ENCODE data around the gene PTPRR.

Gene PTPRR

DNA sequence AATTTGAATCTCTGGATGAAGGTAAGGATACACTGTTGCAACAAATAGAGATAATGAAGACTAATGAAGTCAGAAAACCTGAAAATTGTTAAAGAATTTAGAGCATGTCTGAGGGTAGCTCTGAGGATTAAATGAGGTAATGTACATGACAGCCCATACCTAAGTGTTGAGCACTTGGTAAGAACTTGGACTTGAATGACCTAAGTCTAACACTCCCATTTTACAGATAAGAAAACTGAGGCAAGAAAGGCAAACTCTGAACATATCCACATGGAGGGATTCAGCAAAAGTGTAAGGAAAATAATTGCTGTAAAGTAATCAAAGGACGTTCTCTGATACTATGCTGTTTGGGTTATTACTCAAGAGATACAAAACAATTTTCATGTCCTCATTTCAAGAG lies 312.4 kb downstream of the PTPRR start:
- peak overlapping the region in 1 of 2 donors; percentile 9 for H3K4me3 ChIP-seq (ENCODE audit: low read length in 2 of 2)
- H3K9ac ChIP-seq (ENCODE audit: low read depth in 1 of 2, low read length in 2 of 2), result no peak overlapping the region
- no peaks in the 10 kb centered on the region for H3K9me3 ChIP-seq (ENCODE audit: control insufficient read depth in 2 of 2, low read length in 2 of 2)
- H3K36me3 ChIP-seq (ENCODE audit: control insufficient read depth in 2 of 2, insufficient read depth in 2 of 2, low read length in 2 of 2), result no peaks in the 10 kb centered on the region
- peaks cover 5 to 9% of the 10 kb centered on the region in 2 donors for H3K4me1 ChIP-seq (ENCODE audit: control insufficient read depth in 2 of 2, insufficient read depth in 2 of 2, low read length in 2 of 2)
- H3K27me3 ChIP-seq (ENCODE audit: control insufficient read depth in 2 of 2, insufficient read depth in 2 of 2, low read length in 2 of 2), result no peaks in the 10 kb centered on the region
- peak overlapping the region in 1 of 2 donors; percentile 2 for H3K27ac ChIP-seq (ENCODE audit: low read depth in 2 of 2, low read length in 2 of 2)

DNA sequence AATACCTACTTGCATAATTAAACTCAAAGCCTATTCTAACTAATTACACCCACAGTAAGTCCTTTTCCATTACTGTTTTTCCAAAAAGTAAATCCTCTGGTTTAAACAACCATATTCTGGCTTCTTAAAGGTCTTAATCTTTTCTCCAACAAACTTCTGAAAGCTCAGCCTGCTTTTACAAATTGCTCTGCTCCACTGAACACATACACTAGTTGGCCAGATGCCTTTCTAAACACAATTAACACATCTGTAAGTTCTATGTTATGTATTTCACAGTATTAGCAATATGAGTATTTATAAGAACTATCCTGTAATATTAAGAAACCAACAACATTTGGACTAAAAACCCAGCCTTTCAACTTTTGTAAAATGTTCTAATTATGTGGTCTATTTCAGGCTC lies 313.4 kb downstream of the PTPRR start:
- Histone ChIP-seq H3K27me3 (ENCODE audit: control insufficient read depth in 2 of 2, insufficient read depth in 2 of 2, low read length in 2 of 2) (no peaks in the 10 kb centered on the region), H3K9ac (ENCODE audit: low read depth in 1 of 2, low read length in 2 of 2) (no peak overlapping the region), H3K36me3 (ENCODE audit: control insufficient read depth in 2 of 2, insufficient read depth in 2 of 2, low read length in 2 of 2) (no peaks in the 10 kb centered on the region), H3K9me3 (ENCODE audit: control insufficient read depth in 2 of 2, low read length in 2 of 2) (no peaks in the 10 kb centered on the region), H3K27ac (ENCODE audit: low read depth in 2 of 2, low read length in 2 of 2) (no peak overlapping the region), H3K4me3 (ENCODE audit: low read length in 2 of 2) (no peak overlapping the region), H3K4me1 (ENCODE audit: control insufficient read depth in 2 of 2, insufficient read depth in 2 of 2, low read length in 2 of 2) (peaks cover 5 to 9% of the 10 kb centered on the region in 2 donors)

DNA sequence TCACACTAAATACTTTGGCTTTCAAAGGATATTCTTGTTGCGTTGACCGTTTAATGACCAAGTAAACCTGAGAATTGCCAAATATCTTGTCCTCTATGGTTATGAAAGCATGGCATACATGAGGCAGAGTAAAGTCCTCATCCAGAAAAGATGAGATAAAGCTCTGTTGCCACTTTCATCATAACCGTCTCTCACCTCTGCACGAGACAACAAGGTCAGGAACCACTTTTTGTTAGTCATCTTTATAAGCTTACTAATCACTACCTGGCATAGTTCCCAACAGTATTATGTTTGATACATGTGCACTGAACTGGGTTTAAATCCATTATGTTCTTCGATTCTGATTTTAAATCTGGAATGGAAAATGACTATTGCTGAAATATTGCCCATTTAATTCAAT lies 314.6 kb downstream of the PTPRR start:
- Histone ChIP-seq H3K27me3 (ENCODE audit: control insufficient read depth in 2 of 2, insufficient read depth in 2 of 2, low read length in 2 of 2) (no peaks in the 10 kb centered on the region), H3K9me3 (ENCODE audit: control insufficient read depth in 2 of 2, low read length in 2 of 2) (no peaks in the 10 kb centered on the region), H3K4me1 (ENCODE audit: control insufficient read depth in 2 of 2, insufficient read depth in 2 of 2, low read length in 2 of 2) (peaks cover 5 to 9% of the 10 kb centered on the region in 2 donors), H3K4me3 (ENCODE audit: low read length in 2 of 2) (no peak overlapping the region), H3K27ac (ENCODE audit: low read depth in 2 of 2, low read length in 2 of 2) (no peak overlapping the region), H3K36me3 (ENCODE audit: control insufficient read depth in 2 of 2, insufficient read depth in 2 of 2, low read length in 2 of 2) (no peaks in the 10 kb centered on the region), H3K9ac (ENCODE audit: low read depth in 1 of 2, low read length in 2 of 2) (no peak overlapping the region)

DNA sequence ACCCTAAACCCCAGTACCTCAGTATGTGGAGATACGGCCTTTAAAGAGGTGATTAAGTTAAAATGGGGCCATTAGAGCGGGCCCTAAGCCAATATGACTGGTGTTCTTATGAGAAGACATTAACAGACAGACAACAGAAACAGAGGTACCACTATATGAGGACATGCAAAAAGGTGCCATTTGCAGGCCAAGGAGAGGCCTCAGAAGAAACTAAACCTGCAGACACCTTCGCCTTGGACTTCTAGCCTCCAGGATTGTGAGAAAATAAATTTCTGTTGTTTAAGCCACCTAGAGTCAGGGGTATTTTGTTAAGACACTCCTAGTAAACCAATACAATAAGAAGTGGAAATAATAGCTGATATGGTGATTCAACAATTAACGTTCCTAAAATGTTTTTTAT lies 315.9 kb downstream of the PTPRR start:
- H3K9ac ChIP-seq (ENCODE audit: low read depth in 1 of 2, low read length in 2 of 2), result no peak overlapping the region
- H3K27ac ChIP-seq (ENCODE audit: low read depth in 2 of 2, low read length in 2 of 2), result no peak overlapping the region

DNA sequence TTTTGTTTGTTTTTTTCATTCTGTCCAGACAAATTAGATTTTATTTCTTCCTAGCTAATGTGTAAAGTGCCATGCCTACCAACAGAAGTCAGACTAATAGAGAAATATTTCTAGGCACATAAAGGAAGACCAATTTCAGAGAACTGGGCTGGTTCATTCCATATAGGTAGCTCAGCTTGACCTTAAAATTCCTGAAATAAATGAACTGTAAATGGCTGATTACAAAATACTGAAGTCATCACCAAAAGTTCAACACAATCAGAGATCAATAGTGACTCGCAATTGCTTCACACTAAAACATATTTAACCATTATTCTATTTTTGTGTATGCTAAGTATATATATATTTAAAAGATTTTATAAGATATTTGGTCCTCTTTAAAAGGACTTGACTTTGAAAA lies 317.5 kb downstream of the PTPRR start:
- Histone ChIP-seq H3K27ac (ENCODE audit: low read depth in 2 of 2, low read length in 2 of 2) (no peak overlapping the region), H3K9me3 (ENCODE audit: control insufficient read depth in 2 of 2, low read length in 2 of 2) (no peaks in the 10 kb centered on the region), H3K9ac (ENCODE audit: low read depth in 1 of 2, low read length in 2 of 2) (no peak overlapping the region), H3K4me3 (ENCODE audit: low read length in 2 of 2) (no peak overlapping the region), H3K27me3 (ENCODE audit: control insufficient read depth in 2 of 2, insufficient read depth in 2 of 2, low read length in 2 of 2) (no peaks in the 10 kb centered on the region), H3K36me3 (ENCODE audit: control insufficient read depth in 2 of 2, insufficient read depth in 2 of 2, low read length in 2 of 2) (no peaks in the 10 kb centered on the region), H3K4me1 (ENCODE audit: control insufficient read depth in 2 of 2, insufficient read depth in 2 of 2, low read length in 2 of 2) (no peaks in the 10 kb centered on the region)

More for the DNA sequence above, 315.9 kb downstream of the PTPRR start:
- Histone ChIP-seq H3K36me3 (ENCODE audit: control insufficient read depth in 2 of 2, insufficient read depth in 2 of 2, low read length in 2 of 2) (no peaks in the 10 kb centered on the region), H3K27me3 (ENCODE audit: control insufficient read depth in 2 of 2, insufficient read depth in 2 of 2, low read length in 2 of 2) (no peaks in the 10 kb centered on the region), H3K4me3 (ENCODE audit: low read length in 2 of 2) (no peak overlapping the region), H3K9me3 (ENCODE audit: control insufficient read depth in 2 of 2, low read length in 2 of 2) (no peaks in the 10 kb centered on the region), H3K4me1 (ENCODE audit: control insufficient read depth in 2 of 2, insufficient read depth in 2 of 2, low read length in 2 of 2) (peaks cover 5 to 6% of the 10 kb centered on the region in 2 donors)

DNA sequence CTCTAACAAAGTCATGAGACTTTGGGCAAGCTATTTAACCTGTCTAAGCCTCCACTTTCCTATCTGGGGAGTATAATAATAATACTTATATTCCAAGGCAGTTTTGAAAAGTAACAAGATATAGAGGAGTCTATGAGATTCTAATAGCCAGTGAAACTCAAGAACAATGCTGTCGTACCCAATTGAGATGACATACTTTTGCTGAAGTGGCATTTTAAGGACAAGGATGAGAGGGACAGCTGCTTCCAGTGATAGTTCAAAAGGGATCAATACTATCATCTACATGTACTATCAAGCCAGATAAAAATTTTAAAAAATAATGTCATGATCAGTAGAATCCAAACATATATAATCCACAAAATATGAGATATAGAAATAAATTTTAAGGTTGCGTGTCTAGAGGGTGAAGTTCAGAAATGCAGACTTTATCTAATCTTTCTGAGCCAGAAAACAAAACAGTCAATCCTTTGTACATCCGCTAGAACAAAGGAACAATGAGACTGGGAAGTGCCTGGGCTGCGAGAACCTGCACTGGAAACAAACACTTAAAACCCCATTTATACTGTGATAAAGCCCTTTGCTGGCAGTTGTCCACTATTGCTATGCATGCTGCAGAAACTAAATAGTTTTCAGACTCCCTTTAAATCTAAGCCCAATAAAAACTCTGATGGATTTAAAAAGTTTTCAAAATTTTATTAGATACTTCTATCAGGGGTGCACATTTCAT lies 321.9 kb downstream of the PTPRR start:
- Histone ChIP-seq H3K4me3 (ENCODE audit: low read length in 2 of 2) (no peak overlapping the region), H3K9ac (ENCODE audit: low read depth in 1 of 2, low read length in 2 of 2) (no peak overlapping the region), H3K27me3 (ENCODE audit: control insufficient read depth in 2 of 2, insufficient read depth in 2 of 2, low read length in 2 of 2) (no peaks in the 10 kb centered on the region), H3K4me1 (ENCODE audit: control insufficient read depth in 2 of 2, insufficient read depth in 2 of 2, low read length in 2 of 2) (no peaks in the 10 kb centered on the region), H3K9me3 (ENCODE audit: control insufficient read depth in 2 of 2, low read length in 2 of 2) (no peaks in the 10 kb centered on the region), H3K27ac (ENCODE audit: low read depth in 2 of 2, low read length in 2 of 2) (no peak overlapping the region), H3K36me3 (ENCODE audit: control insufficient read depth in 2 of 2, insufficient read depth in 2 of 2, low read length in 2 of 2) (peaks cover 0 to 3% of the 10 kb centered on the region in 2 donors)

DNA sequence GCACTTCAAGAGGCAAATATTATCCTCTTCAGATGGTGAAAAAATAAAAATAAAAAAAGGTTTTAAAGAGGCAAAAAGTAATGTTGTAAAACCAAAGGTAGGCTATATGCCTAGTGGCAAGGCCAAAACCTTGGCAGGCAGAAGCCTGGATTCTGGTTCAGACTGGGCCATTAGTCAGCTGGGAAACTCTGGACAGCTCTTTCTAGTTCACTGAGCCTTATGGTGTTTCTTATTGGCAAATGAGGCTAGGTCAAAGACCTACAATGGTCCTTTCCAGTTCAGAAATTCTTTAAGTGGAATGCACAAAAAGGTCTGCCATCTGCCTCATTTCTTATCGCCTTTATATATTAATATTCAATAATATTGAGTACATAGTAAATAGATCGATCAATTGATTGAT lies 327.9 kb downstream of the PTPRR start:
- H3K27me3 ChIP-seq (ENCODE audit: control insufficient read depth in 2 of 2, insufficient read depth in 2 of 2, low read length in 2 of 2), result no peaks in the 10 kb centered on the region
- no peaks in the 10 kb centered on the region for H3K9me3 ChIP-seq (ENCODE audit: control insufficient read depth in 2 of 2, low read length in 2 of 2)
- no peaks in the 10 kb centered on the region for H3K4me1 ChIP-seq (ENCODE audit: control insufficient read depth in 2 of 2, insufficient read depth in 2 of 2, low read length in 2 of 2)
- H3K9ac ChIP-seq (ENCODE audit: low read depth in 1 of 2, low read length in 2 of 2), result no peak overlapping the region
- no peak overlapping the region for H3K27ac ChIP-seq (ENCODE audit: low read depth in 2 of 2, low read length in 2 of 2)
- no peak overlapping the region for H3K4me3 ChIP-seq (ENCODE audit: low read length in 2 of 2)
- peaks cover 4 to 7% of the 10 kb centered on the region in 2 donors for H3K36me3 ChIP-seq (ENCODE audit: control insufficient read depth in 2 of 2, insufficient read depth in 2 of 2, low read length in 2 of 2)

DNA sequence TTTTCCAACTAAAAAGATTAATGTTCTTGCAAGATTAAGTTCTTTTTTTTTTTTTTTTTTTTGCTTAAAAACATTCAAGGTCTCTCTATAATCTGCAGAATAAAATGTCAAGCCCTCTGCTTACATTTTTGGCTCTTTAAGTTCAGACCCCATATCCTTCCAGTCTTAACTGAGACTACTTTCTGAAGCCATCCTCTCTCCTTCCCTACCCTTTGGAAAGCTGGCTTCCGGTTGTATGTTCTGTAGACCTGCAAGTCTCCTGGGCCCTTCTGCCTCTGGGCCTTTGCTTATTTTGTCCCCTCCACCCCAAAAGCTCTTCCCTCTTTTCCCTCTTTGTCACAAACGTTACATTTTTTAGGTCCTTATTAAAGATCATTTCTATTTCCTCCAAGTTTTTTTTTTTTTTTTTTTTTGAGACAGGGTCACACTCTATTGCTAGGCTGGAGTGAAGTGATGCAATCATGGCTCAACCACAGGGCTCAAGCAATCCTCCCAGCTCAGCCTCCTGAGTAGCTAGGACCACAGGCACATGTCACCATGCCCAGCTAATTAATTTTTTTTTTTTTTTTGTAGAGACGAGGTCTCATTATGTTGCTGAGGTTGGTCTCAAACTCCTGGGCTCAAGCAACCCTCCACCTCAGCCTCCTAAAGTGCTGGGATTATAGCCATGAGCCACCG lies 329.9 kb downstream of the PTPRR start:
- H3K4me1 ChIP-seq (ENCODE audit: control insufficient read depth in 2 of 2, insufficient read depth in 2 of 2, low read length in 2 of 2), result no peaks in the 10 kb centered on the region
- no peaks in the 10 kb centered on the region for H3K9me3 ChIP-seq (ENCODE audit: control insufficient read depth in 2 of 2, low read length in 2 of 2)
- H3K27ac ChIP-seq (ENCODE audit: low read depth in 2 of 2, low read length in 2 of 2), result no peak overlapping the region
- H3K27me3 ChIP-seq (ENCODE audit: control insufficient read depth in 2 of 2, insufficient read depth in 2 of 2, low read length in 2 of 2), result no peaks in the 10 kb centered on the region
- H3K36me3 ChIP-seq (ENCODE audit: control insufficient read depth in 2 of 2, insufficient read depth in 2 of 2, low read length in 2 of 2), result peaks cover 7 to 13% of the 10 kb centered on the region in 2 donors
- H3K9ac ChIP-seq (ENCODE audit: low read depth in 1 of 2, low read length in 2 of 2), result no peak overlapping the region
- no peak overlapping the region for H3K4me3 ChIP-seq (ENCODE audit: low read length in 2 of 2)

DNA sequence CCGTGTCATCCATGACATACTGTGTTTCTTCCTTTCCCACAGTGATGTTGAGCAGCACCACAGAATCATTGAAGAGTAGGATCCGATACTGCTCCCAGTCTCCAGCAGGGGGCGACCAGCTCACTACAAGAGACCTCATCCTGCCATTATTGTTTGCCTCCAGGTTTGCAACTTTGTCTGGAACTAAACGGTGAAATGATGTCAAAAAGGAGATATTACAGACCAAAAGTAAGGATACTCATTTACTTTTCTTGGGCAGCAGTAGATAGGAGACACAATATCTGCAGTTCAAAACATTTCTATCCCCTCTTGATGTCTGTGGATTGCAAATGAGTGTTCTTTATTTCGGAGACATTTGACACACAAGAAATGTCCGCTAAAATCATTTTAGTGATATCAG lies 330.5 kb downstream of the PTPRR start:
- no peaks in the 10 kb centered on the region for H3K27me3 ChIP-seq (ENCODE audit: control insufficient read depth in 2 of 2, insufficient read depth in 2 of 2, low read length in 2 of 2)
- no peaks in the 10 kb centered on the region for H3K9me3 ChIP-seq (ENCODE audit: control insufficient read depth in 2 of 2, low read length in 2 of 2)
- H3K4me1 ChIP-seq (ENCODE audit: control insufficient read depth in 2 of 2, insufficient read depth in 2 of 2, low read length in 2 of 2), result no peaks in the 10 kb centered on the region
- peaks cover 7 to 13% of the 10 kb centered on the region in 2 donors for H3K36me3 ChIP-seq (ENCODE audit: control insufficient read depth in 2 of 2, insufficient read depth in 2 of 2, low read length in 2 of 2)
- no peak overlapping the region for H3K27ac ChIP-seq (ENCODE audit: low read depth in 2 of 2, low read length in 2 of 2)
- H3K9ac ChIP-seq (ENCODE audit: low read depth in 1 of 2, low read length in 2 of 2), result no peak overlapping the region
- H3K4me3 ChIP-seq (ENCODE audit: low read length in 2 of 2), result no peak overlapping the region
